GM23338 (cell line): ENCODE measurements around the gene SPTB. TPM values are rescaled to one million over a fixed set of nuclear protein-coding genes. Genes with fewer than 3 reads are reported as not detected.

Experiments
- ATAC-seq: fragments of 200-7000 bp; cut with Tn5 transposase; 3 replicates; pipeline ENCODE4 v1.9.1; 2020
- DNase-seq: peaks from one replicate; pipeline ENCODE4 v3.0.0-alpha.2; 2015; ENCODE audit warnings: low spot score
- H2AFZ ChIP-seq: fragments of 200-600 bp; sonication (generic); 2 replicates; pipeline ENCODE4 v1.8.0; 2016; ENCODE audit warnings: antibody characterized with exemption, mild to moderate bottlenecking, moderate library complexity
- H3F3A ChIP-seq: fragments of 200-600 bp; sonication (generic); replicated peaks from 2 replicates; pipeline ENCODE4 v1.8.0; 2017; ENCODE audit warnings: antibody characterized with exemption, mixed run types, low read depth
- H3K27ac ChIP-seq: fragments of 200-600 bp; sonication (generic); 2 replicates; pipeline ENCODE4 v1.6.1; 2016; ENCODE audit warnings: low read depth
- H3K27me3 ChIP-seq: fragments of 200-600 bp; sonication (generic); 2 replicates; pipeline ENCODE4 v1.8.0; 2016; ENCODE audit warnings: mild to moderate bottlenecking, mixed run types, moderate library complexity; ENCODE audit not compliant: insufficient read depth
- H3K36me3 ChIP-seq: fragments of 200-600 bp; sonication (generic); 2 replicates; pipeline ENCODE4 v1.8.0; 2016; ENCODE audit warnings: mild to moderate bottlenecking; ENCODE audit not compliant: insufficient read depth
- H3K4me1 ChIP-seq: fragments of 200-600 bp; sonication (generic); 2 replicates; pipeline ENCODE4 v1.8.0; 2016; ENCODE audit warnings: mild to moderate bottlenecking, moderate library complexity; ENCODE audit not compliant: insufficient read depth
- H3K4me2 ChIP-seq: fragments of 200-600 bp; sonication (generic); 2 replicates; pipeline ENCODE4 v1.7.1; 2017; ENCODE audit warnings: mixed run types
- H3K4me3 ChIP-seq: fragments of 200-600 bp; sonication (generic); 2 replicates; pipeline ENCODE4 v1.6.1; 2016; ENCODE audit warnings: mixed run types
- H3K79me2 ChIP-seq: fragments of 200-600 bp; sonication (generic); replicated peaks from 2 replicates; pipeline ENCODE4 v1.8.0; 2017; ENCODE audit warnings: mild to moderate bottlenecking; ENCODE audit not compliant: insufficient read depth
- H3K9me2 ChIP-seq: fragments of 200-600 bp; sonication (generic); 2 replicates; pipeline ENCODE4 v1.8.0; 2017; ENCODE audit not compliant: insufficient read depth
- H4K20me1 ChIP-seq: fragments of 200-600 bp; sonication (generic); replicated peaks from 2 replicates; pipeline ENCODE4 v1.8.0; 2017; ENCODE audit warnings: mild to moderate bottlenecking; ENCODE audit not compliant: insufficient read depth
- H3K27ac Mint-ChIP-seq: 2 replicates; pipeline ENCODE4 v1.8.0; 2020; ENCODE audit warnings: inconsistent platforms, mild to moderate bottlenecking, moderate library complexity, mixed read lengths
- H3K27me3 Mint-ChIP-seq: 3 replicates; pipeline ENCODE4 v1.8.0; 2022; ENCODE audit warnings: low read depth, mild to moderate bottlenecking, moderate library complexity, mixed read lengths, inconsistent platforms; ENCODE audit not compliant: insufficient read depth, poor library complexity
- H3K36me3 Mint-ChIP-seq: 3 replicates; pipeline ENCODE4 v1.8.0; 2021; ENCODE audit warnings: low read depth, mild to moderate bottlenecking, inconsistent platforms, moderate library complexity, mixed read lengths
- H3K4me1 Mint-ChIP-seq: 3 replicates; pipeline ENCODE4 v1.8.0; 2020; ENCODE audit warnings: mild to moderate bottlenecking, inconsistent platforms, mixed read lengths
- H3K4me3 Mint-ChIP-seq: 3 replicates; pipeline ENCODE4 v1.8.0; 2021; ENCODE audit warnings: moderate library complexity, mild to moderate bottlenecking, inconsistent platforms, mixed read lengths
- H3K9me3 Mint-ChIP-seq: 3 replicates; pipeline ENCODE4 v1.8.0; 2020; ENCODE audit warnings: moderate library complexity, mild to moderate bottlenecking, inconsistent platforms, mixed read lengths
- CREB1 ChIP-seq: fragments of 250-450 bp; sonication (Bioruptor Pico); IDR thresholded peaks from 2 replicates; pipeline ENCODE4 v1.5.0; 2020; ENCODE audit warnings: low read depth, mild to moderate bottlenecking, moderate library complexity
- CTCF ChIP-seq, 2 experiments: fragments of 200-600 bp in 1 of 2; sonication (generic) in 1 of 2; conservative IDR thresholded peaks; 2 replicates each; pipeline versions ENCODE4 v1.5.1 to v1.6.1; 2016 to 2017; ENCODE audit warnings: antibody characterized with exemption in 2 of 2, low read depth in 2 of 2, mild to moderate bottlenecking in 2 of 2, moderate library complexity in 1 of 2
- ETS1 ChIP-seq: IDR thresholded peaks from 2 replicates; pipeline ENCODE4 v1.6.1; 2016; ENCODE audit warnings: antibody characterized with exemption
- EZH2 ChIP-seq: fragments of 200-600 bp; sonication (generic); IDR thresholded peaks from one replicate; pipeline ENCODE4 v1.8.0; 2017; ENCODE audit warnings: antibody characterized with exemption, mild to moderate bottlenecking, low read depth; ENCODE audit not compliant: unreplicated experiment
- EZH2phosphoT487 ChIP-seq: fragments of 200-600 bp; sonication (generic); IDR thresholded peaks from one replicate; pipeline ENCODE4 v1.8.1; 2018; ENCODE audit warnings: antibody characterized with exemption; ENCODE audit not compliant: unreplicated experiment
- NANOG ChIP-seq: IDR thresholded peaks from 2 replicates; pipeline ENCODE4 v1.6.1; 2016; ENCODE audit warnings: antibody characterized with exemption, borderline replicate concordance
- POLR2AphosphoS5 ChIP-seq: IDR thresholded peaks from 2 replicates; pipeline ENCODE4 v1.6.1; 2016; ENCODE audit warnings: antibody characterized with exemption, low read depth
- REST ChIP-seq: IDR thresholded peaks from one replicate; pipeline ENCODE4 v1.6.1; 2018; ENCODE audit warnings: antibody characterized with exemption; ENCODE audit not compliant: unreplicated experiment
- ZNF114 ChIP-seq: fragments of 250-450 bp; sonication (Bioruptor Pico); IDR thresholded peaks from 2 replicates; pipeline ENCODE4 v1.5.0; 2020; ENCODE audit warnings: mild to moderate bottlenecking, moderate library complexity
- ZNF331 ChIP-seq: fragments of 250-450 bp; sonication (Bioruptor Pico); IDR thresholded peaks from 2 replicates; pipeline ENCODE4 v1.5.0; 2020; ENCODE audit warnings: low read depth, mild to moderate bottlenecking, moderate library complexity
- ZNF462 ChIP-seq: fragments of 250-450 bp; sonication (Bioruptor Pico); IDR thresholded peaks from 2 replicates; pipeline ENCODE4 v1.5.0; 2020; ENCODE audit warnings: mild to moderate bottlenecking, moderate library complexity
- polyA plus RNA-seq: library from polyadenylated mRNA; unstranded; fragments of >200 nt; fragmentation: Nextera tagmentation; extraction: Ambion mirVana; gene quantifications from 2 replicates; pipeline ENCODE4 v1.2.1, GENCODE V29; 2016
- total RNA-seq: library from RNA; depleted of rRNA; stranded (reverse); fragments of >200 nt; shearing (Covaris generic); gene quantifications from 2 replicates; pipeline ENCODE4 v1.2.3, GENCODE V29; 2014

Gene SPTB
- total and polyA plus RNA-seq, 2 experiments from 2014 or later = 1.1 to 1.9 TPM

- TF ChIP-seq ZNF462 (no peak), ETS1 (no peak)
These were observed 26.3 kb upstream of the SPTB start (continued) for GRCh38 chr14:64906022-64906421.

- H3K36me3 Mint-ChIP-seq = peaks cover 2% of the 10 kb centered on the region; the same call in 1 of the 3 replicates
- Histone ChIP-seq H3K27ac (no peak overlapping the region), H4K20me1 (no peaks in the 10 kb centered on the region), H3K4me1 (no peaks in the 10 kb centered on the region), H3K9me2 (no peaks in the 10 kb centered on the region), H3F3A (no peaks in the 10 kb centered on the region), H3K36me3 (no peaks in the 10 kb centered on the region), H3K27me3 (no peaks in the 10 kb centered on the region), H3K79me2 (no peaks in the 10 kb centered on the region), H3K4me3 (no peak overlapping the region), H3K4me2 (no peak overlapping the region), H2AFZ (no peak overlapping the region)
- TF ChIP-seq NANOG (no peak), ZNF331 (CRISPR knock-in tag) (no peak), ETS1 (no peak), EZH2phosphoT487 (no peak), ZNF114 (no peak), CTCF (conservative IDR thresholded peaks at IDR 0.05; ENCODE audit: low read depth in 2 of 2) (no peak), POLR2AphosphoS5 (no peak), CREB1 (CRISPR knock-in tag) (no peak), REST (no peak), EZH2 (no peak)
- H3K27ac Mint-ChIP-seq = no peak overlapping the region
- no peaks in the 10 kb centered on the region for H3K27me3 Mint-ChIP-seq
- ATAC-seq (no peak), DNase-seq (no peak)
- H3K4me1 Mint-ChIP-seq = no peaks in the 10 kb centered on the region
- peaks cover 4% of the 10 kb centered on the region; the same call in 1 of the 3 replicates for H3K9me3 Mint-ChIP-seq
- no peak overlapping the region for H3K4me3 Mint-ChIP-seq
These were observed 20.3 kb upstream of the SPTB start for GRCh38 chr14:64899958-64900357.
